ENCODE results near the gene ANKS1B.
"Not testable (repeated sequence)": the region's sequence is repeated elsewhere in the genome, so short reads cannot be mapped to it uniquely, and the experiment has no call there.

Gene ANKS1B

DNA sequence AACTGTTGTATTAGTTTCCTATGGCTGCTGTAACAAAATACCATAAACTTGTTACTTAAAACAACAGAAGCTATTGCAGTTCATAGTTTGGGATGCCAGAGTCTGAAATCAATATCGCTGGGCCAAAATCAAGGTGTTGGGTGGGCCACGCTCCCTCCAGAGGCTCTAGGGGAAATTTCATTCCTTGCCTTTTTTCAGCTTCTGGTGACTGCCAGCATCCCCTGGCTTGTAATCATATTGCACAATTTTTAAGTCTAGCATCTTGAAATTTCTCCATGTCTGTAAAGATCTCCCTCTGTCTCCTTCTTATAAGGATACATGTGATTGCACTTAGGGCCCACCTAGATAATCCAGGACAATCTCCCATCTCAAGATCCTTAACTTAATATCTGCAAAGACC lies 386.0 kb downstream of the ANKS1B start:
- Histone ChIP-seq H3K79me2 (ENCODE audit: insufficient read depth, low read length) (no peaks in the 10 kb centered on the region), H3F3A (ENCODE audit: insufficient read depth, low read length) (no peaks in the 10 kb centered on the region), H2AFZ (ENCODE audit: low read length) (no peak overlapping the region), H3K9me3 (ENCODE audit: low read length) (no peaks in the 10 kb centered on the region), H3K36me3 (ENCODE audit: insufficient read depth, low read length) (no peaks in the 10 kb centered on the region), H3K9ac (ENCODE audit: low read length) (no peak overlapping the region; the same call in 1 of the 2 replicates), H3K27ac (ENCODE audit: low read depth, low read length, poor library complexity, severe bottlenecking) (peak overlapping the region; percentile 87), H3K27me3 (ENCODE audit: insufficient read depth, low read length) (no peaks in the 10 kb centered on the region), H3K9me2 (ENCODE audit: low read depth, low read length) (no peaks in the 10 kb centered on the region), H3K4me1 (ENCODE audit: insufficient read depth, low read length, severe bottlenecking) (peaks cover 59% of the 10 kb centered on the region), H4K20me1 (ENCODE audit: insufficient read depth, low read length) (no peaks in the 10 kb centered on the region), H3K4me3 (ENCODE audit: low read depth, low read length, poor library complexity, severe bottlenecking) (no peak overlapping the region), H3K4me2 (ENCODE audit: low read length) (no peak overlapping the region)
- TF ChIP-seq, protein P1, sequence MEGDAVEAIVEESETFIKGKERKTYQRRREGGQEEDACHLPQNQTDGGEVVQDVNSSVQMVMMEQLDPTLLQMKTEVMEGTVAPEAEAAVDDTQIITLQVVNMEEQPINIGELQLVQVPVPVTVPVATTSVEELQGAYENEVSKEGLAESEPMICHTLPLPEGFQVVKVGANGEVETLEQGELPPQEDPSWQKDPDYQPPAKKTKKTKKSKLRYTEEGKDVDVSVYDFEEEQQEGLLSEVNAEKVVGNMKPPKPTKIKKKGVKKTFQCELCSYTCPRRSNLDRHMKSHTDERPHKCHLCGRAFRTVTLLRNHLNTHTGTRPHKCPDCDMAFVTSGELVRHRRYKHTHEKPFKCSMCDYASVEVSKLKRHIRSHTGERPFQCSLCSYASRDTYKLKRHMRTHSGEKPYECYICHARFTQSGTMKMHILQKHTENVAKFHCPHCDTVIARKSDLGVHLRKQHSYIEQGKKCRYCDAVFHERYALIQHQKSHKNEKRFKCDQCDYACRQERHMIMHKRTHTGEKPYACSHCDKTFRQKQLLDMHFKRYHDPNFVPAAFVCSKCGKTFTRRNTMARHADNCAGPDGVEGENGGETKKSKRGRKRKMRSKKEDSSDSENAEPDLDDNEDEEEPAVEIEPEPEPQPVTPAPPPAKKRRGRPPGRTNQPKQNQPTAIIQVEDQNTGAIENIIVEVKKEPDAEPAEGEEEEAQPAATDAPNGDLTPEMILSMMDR (IDR thresholded peaks at IDR 0.05; ENCODE audit: low read length): no peak
- TF ChIP-seq EZH2 (IDR thresholded peaks at IDR 0.05; ENCODE audit: borderline replicate concordance, low read length): no peak

DNA sequence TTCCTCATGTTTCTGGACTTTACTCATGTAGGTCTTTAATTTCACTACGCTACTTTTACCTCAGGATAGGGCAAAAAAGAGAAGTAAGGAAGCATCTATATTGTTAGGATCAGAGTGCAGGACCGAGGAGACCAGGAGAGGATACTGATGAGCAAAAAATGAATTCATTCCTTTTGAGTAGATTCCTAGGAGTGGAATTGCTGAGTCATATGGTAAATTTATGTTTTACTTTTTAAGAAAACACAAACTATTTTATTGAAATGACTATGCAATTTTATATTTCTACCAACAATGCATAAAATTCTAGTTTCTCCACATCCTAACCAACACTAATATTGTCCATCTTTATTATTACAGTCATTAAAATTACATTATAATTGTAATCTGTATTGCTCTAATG lies 388.0 kb downstream of the ANKS1B start:
- H3K4me1 ChIP-seq (ENCODE audit: insufficient read depth, low read length, severe bottlenecking): peaks cover 61% of the 10 kb centered on the region
- no peak overlapping the region for H2AFZ ChIP-seq (ENCODE audit: low read length)
- H3K27me3 ChIP-seq (ENCODE audit: insufficient read depth, low read length): no peaks in the 10 kb centered on the region
- H3K4me2 ChIP-seq (ENCODE audit: low read length): no peak overlapping the region
- H3K9me3 ChIP-seq (ENCODE audit: low read length): no peaks in the 10 kb centered on the region
- H3K27ac ChIP-seq (ENCODE audit: low read depth, low read length, poor library complexity, severe bottlenecking): peak overlapping the region; percentile 87
- no peaks in the 10 kb centered on the region for H3F3A ChIP-seq (ENCODE audit: insufficient read depth, low read length)
- no peak overlapping the region for H3K9ac ChIP-seq (ENCODE audit: low read length)
- H3K4me3 ChIP-seq (ENCODE audit: low read depth, low read length, poor library complexity, severe bottlenecking): no peak overlapping the region
- H3K9me2 ChIP-seq (ENCODE audit: low read depth, low read length): no peaks in the 10 kb centered on the region
- H4K20me1 ChIP-seq (ENCODE audit: insufficient read depth, low read length): no peaks in the 10 kb centered on the region
- H3K36me3 ChIP-seq (ENCODE audit: insufficient read depth, low read length): no peaks in the 10 kb centered on the region
- TF ChIP-seq, protein P1 (IDR thresholded peaks at IDR 0.05; ENCODE audit: low read length): no peak
- TF ChIP-seq EZH2 (IDR thresholded peaks at IDR 0.05; ENCODE audit: borderline replicate concordance, low read length): no peak
- no peaks in the 10 kb centered on the region for H3K79me2 ChIP-seq (ENCODE audit: insufficient read depth, low read length)

DNA sequence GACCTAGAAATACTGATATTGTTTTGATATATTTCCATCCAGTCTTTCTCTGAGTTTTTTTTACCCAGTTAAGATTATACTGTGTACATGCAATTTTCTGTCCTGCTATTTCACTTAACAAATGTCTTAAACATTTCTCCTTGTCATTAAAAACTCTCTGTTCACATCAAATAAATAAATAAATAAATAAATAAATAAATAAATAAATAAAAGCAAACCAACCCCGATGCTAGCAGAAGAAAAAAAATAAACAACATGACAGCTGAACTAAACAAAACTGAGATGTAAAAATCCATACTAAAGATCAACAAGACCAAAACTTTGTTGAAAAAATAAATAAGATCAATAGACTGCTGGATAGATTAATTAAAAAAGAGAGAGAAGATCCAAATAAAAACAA lies 407.6 kb downstream of the ANKS1B start:
- not testable (repeated sequence) for H3K9me2 ChIP-seq (ENCODE audit: low read depth, low read length); H3K4me3 ChIP-seq (ENCODE audit: low read depth, low read length, poor library complexity, severe bottlenecking); H3K4me1 ChIP-seq (ENCODE audit: insufficient read depth, low read length, severe bottlenecking); H3F3A ChIP-seq (ENCODE audit: insufficient read depth, low read length); H3K36me3 ChIP-seq (ENCODE audit: insufficient read depth, low read length); H3K27me3 ChIP-seq (ENCODE audit: insufficient read depth, low read length); H3K79me2 ChIP-seq (ENCODE audit: insufficient read depth, low read length); H3K9ac ChIP-seq (ENCODE audit: low read length); H3K4me2 ChIP-seq (ENCODE audit: low read length); H2AFZ ChIP-seq (ENCODE audit: low read length); H4K20me1 ChIP-seq (ENCODE audit: insufficient read depth, low read length); H3K27ac ChIP-seq (ENCODE audit: low read depth, low read length, poor library complexity, severe bottlenecking); H3K9me3 ChIP-seq (ENCODE audit: low read length)

DNA sequence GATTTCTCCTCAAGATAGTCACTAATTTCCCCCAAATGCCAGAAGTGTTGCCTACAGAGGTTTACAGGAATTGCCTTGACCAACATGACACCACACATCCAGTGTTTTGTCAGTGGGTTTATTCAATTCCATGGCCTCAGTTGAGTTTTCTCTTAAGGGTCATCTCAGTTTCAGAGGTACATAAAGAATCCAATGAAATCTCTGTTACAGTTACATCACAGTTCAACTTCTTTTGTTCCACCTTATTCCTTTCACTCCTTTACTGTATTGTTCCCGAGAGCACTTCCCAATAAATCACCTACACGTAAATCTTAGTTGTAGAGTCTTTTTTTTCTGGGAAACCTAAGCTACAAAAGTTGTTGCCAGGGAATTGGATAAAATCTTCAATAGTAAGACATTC lies 410.8 kb downstream of the ANKS1B start:
- Histone ChIP-seq H2AFZ (ENCODE audit: low read length) (peak overlapping the region; percentile 37; the same call in 1 of the 2 replicates), H4K20me1 (ENCODE audit: insufficient read depth, low read length) (no peaks in the 10 kb centered on the region), H3K9ac (ENCODE audit: low read length) (no peak overlapping the region), H3K27ac (ENCODE audit: low read depth, low read length, poor library complexity, severe bottlenecking) (no peak overlapping the region), H3K36me3 (ENCODE audit: insufficient read depth, low read length) (no peaks in the 10 kb centered on the region), H3F3A (ENCODE audit: insufficient read depth, low read length) (no peaks in the 10 kb centered on the region), H3K4me2 (ENCODE audit: low read length) (no peak overlapping the region), H3K79me2 (ENCODE audit: insufficient read depth, low read length) (no peaks in the 10 kb centered on the region), H3K9me2 (ENCODE audit: low read depth, low read length) (no peaks in the 10 kb centered on the region), H3K27me3 (ENCODE audit: insufficient read depth, low read length) (no peaks in the 10 kb centered on the region), H3K4me3 (ENCODE audit: low read depth, low read length, poor library complexity, severe bottlenecking) (no peak overlapping the region), H3K9me3 (ENCODE audit: low read length) (no peaks in the 10 kb centered on the region), H3K4me1 (ENCODE audit: insufficient read depth, low read length, severe bottlenecking) (no peaks in the 10 kb centered on the region)
- TF ChIP-seq, protein P1 (IDR thresholded peaks at IDR 0.05; ENCODE audit: low read length): no peak
- no peak for TF ChIP-seq EZH2 (IDR thresholded peaks at IDR 0.05; ENCODE audit: borderline replicate concordance, low read length)

All from OCI-LY1 (cell line).